GM21723 (cell line): ENCODE measurements around the gene MRE11.
"Not testable (repeated sequence)": the region's sequence is repeated elsewhere in the genome, so short reads cannot be mapped to it uniquely, and the experiment has no call there.

Experiments used
- ATAC-seq: cut with Tn5 transposase; IDR thresholded peaks from one replicate; pipeline ENCODE4 v1.9.1; 2021; ENCODE audit warnings: mild to moderate bottlenecking, moderate library complexity; ENCODE audit not compliant: unreplicated experiment

The MRE11 gene

GRCh38 chr11:94433049-94433448 is 60.6 kb downstream of the MRE11 start:
- no peak for ATAC-seq

GRCh38 chr11:94424662-94425061 is 69.0 kb downstream of the MRE11 start:
- ATAC-seq = no peak

- no peak for ATAC-seq
Observed at GRCh38 chr11:94424011-94424410, 69.6 kb downstream of the MRE11 start.

- ATAC-seq = no peak
Observed at GRCh38 chr11:94423507-94423906, 70.1 kb downstream of the MRE11 start.

GRCh38 chr11:94418123-94418765 is 75.4 kb downstream of the MRE11 start:
- ATAC-seq = no peak

- no peak for ATAC-seq
Observed at GRCh38 chr11:94417386-94417987, 76.2 kb downstream of the MRE11 start.

GRCh38 chr11:94405062-94405833 is 88.4 kb downstream of the MRE11 start:
- ATAC-seq = no peak

GRCh38 chr11:94402355-94402754 is 91.3 kb downstream of the MRE11 start:
- no peak for ATAC-seq

- no peak for ATAC-seq
Observed at GRCh38 chr11:94401773-94402265, 91.8 kb downstream of the MRE11 start.

- no peak for ATAC-seq
Observed at GRCh38 chr11:94400839-94401772, 92.5 kb downstream of the MRE11 start, which contains the start of gene GPR83. TSS of gene GPR83 (minus strand) at chr11:94401419. CDS start at chr11:94401247, 172 bp downstream.

GRCh38 chr11:94400457-94400838 is 93.2 kb downstream of the MRE11 start:
- ATAC-seq = no peak

- no peak for ATAC-seq
Observed at GRCh38 chr11:94400050-94400449, 93.6 kb downstream of the MRE11 start.

- ATAC-seq = no peak
Observed at GRCh38 chr11:94398101-94398500, 95.5 kb downstream of the MRE11 start.

- no peak for ATAC-seq
Observed at GRCh38 chr11:94396282-94396681, 97.4 kb downstream of the MRE11 start.

- not testable (repeated sequence) for ATAC-seq
Observed at GRCh38 chr11:94391937-94392336, 101.7 kb downstream of the MRE11 start.

GRCh38 chr11:94379613-94380012 is 114.0 kb downstream of the MRE11 start:
- no peak for ATAC-seq

- no peak for ATAC-seq
Observed at GRCh38 chr11:94376841-94377240, 116.8 kb downstream of the MRE11 start.

- ATAC-seq = not testable (repeated sequence)
Observed at GRCh38 chr11:94370576-94370975, 123.1 kb downstream of the MRE11 start.
